ENCODE measurements around the gene AAMP.
"Not testable (repeated sequence)": the region's sequence is repeated elsewhere in the genome, so short reads cannot be mapped to it uniquely, and the experiment has no call there.

Gene AAMP

DNA sequence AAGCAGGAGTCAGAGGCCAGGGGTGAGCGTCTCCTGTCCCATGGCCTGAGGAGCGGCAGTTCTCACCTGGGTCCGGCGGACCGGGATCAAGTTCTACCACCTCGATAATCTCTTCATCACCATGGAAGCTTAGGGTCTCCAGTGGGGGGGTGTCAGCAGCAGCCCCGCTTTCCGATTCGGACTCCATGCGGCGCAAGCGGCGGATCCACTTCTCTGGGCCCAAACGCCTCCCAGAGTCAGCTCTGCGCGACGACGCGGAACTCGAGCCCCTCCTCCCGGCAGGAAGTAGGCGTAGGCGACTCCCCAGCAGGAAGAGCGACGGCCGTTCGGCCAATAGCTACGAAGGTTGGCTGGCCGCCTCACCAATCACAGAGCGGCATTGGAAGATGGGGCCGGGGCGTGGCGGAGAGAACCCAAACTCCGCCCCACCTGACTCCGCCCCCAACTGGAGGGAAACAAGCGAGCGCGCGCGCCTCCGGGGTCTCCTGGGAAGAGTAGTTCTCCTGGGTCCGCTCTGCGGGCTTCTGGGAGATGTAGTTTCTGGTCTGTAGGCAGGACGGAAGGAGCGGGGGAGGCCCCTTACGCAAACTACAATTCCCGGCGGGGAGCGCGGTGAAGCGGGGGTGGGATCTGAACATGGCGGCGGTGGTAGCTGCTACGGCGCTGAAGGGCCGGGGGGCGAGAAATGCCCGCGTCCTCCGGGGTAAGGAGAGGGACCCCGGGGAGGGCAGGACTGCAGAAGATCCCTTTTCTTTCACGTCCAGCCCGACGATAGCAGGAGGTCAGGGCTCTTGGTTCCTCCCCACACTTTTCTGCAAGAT lies at the start of gene AAMP, which contains the start of gene PNKD:
TSS of gene AAMP (minus strand) at position 238 of the 821 bp plus-strand sequence. CDS start at position 187, 51 bp downstream.
TSS of gene PNKD (plus strand) at position 620 of the 821 bp plus-strand sequence. CDS start at position 637, 17 bp downstream.
- DNase-seq = peak; percentile 97

DNA sequence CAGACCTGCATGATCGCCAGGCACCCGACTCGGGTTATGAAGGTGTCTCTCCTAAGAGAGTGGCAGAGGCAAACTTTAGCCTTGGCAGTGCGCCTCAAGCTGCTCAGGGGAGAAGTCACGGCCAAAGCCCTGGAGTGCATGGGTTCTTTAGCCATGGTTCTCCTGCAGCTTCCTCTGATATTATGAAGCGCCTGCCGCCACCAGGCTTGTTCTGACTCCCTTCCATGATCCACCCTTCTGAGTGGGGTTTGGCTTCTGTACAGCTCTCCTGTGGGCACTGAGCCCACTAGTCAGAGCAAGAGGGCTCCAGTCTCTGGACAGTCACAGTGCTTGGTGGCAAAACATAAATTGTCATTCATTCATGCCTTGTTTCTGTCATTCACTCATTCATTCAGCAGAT lies 48.3 kb upstream of the AAMP start:
- no peak for DNase-seq

DNA sequence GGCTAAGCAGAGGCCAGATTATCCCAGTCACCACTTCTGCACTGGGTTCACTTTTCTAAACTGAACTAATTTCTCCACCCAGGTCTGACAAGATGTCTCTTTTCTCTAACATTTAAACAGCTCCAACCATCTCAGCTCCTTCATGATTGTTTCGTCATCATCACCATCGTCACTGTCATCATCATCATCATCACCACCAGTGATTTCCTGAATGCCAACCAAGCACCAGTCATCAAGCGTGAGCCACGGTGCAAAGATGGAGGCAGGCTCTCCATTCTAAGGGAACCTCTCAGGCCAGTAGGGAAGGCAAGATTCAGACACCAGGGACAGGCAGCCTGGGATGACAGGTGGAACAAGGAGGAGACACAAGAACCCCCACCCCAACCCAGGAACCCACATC lies 47.9 kb upstream of the AAMP start:
- DNase-seq = no peak

DNA sequence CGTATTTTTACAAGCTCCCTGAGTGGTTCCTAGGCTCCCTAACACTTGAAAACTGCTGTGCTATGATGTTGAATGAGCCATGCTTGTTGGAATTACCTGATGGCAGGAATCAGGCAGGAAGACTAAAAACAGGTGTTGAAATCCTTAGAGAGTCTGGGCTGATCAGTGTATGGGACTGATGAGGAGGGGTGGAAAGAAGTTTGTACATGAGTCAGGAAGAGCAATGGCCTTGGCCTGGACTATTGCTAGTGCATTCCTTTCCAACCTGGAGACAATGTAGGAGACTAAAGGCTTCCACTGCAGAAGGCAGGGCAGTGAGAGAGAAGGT lies 47.3 kb upstream of the AAMP start:
- no peak for DNase-seq

DNA sequence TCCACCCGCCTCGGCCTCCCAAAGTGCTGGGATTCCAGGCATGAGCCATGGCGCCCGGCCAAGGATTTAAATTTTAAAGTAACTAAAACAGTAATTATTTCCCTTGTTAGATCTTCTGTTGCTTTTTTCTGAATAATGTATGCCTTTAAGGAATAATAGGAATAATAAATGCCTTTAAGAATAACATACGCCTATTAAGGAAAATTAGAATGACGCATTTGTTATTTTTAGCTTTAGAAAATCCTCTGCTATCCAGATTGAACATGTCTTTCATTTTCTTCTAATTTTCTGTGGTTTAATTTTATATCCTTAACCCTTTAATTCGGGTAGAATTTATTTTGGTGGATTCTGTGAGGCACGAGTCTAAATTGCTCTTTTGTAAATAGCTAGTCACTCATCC lies 45.5 kb upstream of the AAMP start:
- no peak for DNase-seq

DNA sequence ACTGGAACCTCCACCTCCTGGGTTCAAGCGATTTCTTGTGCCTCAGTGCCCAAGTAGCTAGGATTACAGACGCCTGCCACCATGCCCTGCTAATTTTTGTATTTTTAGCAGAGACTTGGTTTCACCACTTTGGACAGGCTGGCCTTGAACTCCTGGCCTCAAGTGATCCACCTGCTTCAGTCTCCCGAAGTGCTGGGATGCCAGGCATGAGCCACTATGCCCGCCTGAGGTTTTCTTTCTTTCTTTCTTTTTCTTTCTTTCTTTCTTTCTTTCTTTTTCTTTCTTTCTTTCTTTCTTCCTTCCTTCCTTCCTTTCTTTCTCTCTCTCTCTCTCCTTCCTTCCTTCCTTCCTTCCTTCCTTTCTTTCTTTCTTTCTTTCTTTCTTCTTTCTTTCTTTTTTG lies 44.8 kb upstream of the AAMP start:
- not testable (repeated sequence) for DNase-seq

- DNase-seq = no peak
Observed at GRCh38 chr2:218313356-218313755, 43.4 kb upstream of the AAMP start.

- no peak for DNase-seq
Observed at GRCh38 chr2:218312267-218312756, 42.4 kb upstream of the AAMP start.

- not testable (repeated sequence) for DNase-seq
Observed at GRCh38 chr2:218311541-218312266, 41.8 kb upstream of the AAMP start.

- DNase-seq = no peak
Observed at GRCh38 chr2:218310853-218311540, 41.1 kb upstream of the AAMP start.

GRCh38 chr2:218307415-218308090 lies 37.6 kb upstream of the AAMP start:
- no peak for DNase-seq

GRCh38 chr2:218306184-218306920 lies 36.4 kb upstream of the AAMP start:
- DNase-seq = no peak

DNA sequence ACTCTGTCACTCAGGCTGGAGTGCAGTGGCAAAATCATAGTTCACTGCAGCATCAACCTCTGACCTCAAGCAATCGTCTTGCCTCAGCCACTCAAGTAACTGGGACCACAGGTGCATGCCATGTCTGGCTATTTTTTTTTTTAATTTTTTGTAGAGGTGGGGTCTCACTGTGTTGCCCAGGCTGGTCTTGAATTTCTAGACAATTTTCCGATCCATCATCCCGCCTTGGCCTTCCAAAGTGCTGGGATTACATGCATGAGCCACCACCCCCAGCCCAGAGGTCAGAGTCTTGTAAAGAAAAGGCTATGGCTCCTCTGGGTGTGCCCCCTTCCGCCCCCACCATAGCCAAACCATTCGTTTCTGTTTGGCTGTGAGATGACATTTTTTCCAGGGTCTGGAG lies 35.4 kb upstream of the AAMP start:
- DNase-seq = no peak

- DNase-seq = peak; percentile 67
Observed at GRCh38 chr2:218301176-218301819, 31.4 kb upstream of the AAMP start.

GRCh38 chr2:218300141-218300540 lies 30.2 kb upstream of the AAMP start:
- DNase-seq = no peak

DNA sequence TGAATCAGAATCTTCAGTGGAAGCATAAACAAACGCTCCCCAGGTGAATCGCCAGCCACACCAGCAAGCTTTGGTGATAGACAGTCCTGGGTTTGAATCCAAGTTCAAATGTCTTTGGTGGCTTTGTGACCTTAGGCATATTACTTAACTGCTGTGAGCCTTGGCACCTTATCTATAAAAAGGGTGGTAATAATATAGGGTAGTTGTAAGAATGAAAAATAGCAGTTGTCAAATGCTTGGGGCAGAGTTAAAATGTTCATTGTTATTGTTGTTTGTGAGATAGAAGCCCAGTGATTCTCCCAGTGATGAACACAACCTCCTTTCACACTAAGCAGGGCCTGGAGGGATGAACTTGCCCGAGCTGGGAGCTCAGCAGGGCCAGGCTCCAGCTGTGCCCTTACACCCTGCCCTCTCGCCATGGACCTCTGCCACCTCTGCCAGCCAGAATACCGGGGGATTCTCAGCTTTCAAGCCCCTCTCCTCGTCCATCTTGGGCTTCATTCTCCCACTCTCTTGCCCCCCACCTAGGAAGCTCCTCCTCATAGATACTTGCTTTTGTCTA lies 28.5 kb upstream of the AAMP start:
- DNase-seq = no peak

DNA sequence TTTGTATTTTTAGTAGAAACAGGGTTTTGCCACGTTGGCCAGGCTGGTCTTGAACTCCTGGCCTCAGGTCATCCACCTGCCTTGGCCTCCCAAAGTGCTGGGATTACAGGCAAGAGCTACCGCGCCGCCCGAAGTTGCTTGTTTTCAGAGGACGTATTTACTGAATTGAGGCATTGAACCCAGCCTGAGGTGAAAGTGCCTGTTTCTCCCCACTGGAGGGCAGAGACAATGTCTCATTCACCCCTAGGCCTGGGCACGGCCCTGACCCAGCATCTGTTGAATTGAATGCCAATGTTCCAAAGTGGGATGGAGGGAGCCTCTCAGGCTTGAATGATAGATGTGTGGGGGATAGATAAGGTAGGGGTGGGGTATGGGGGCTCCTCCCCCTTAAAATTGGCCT lies 26.9 kb upstream of the AAMP start:
- DNase-seq = no peak

- DNase-seq = no peak
Observed at GRCh38 chr2:218296200-218296599, 26.3 kb upstream of the AAMP start.

- DNase-seq = no peak
Observed at GRCh38 chr2:218295029-218295428, 25.1 kb upstream of the AAMP start.

DNA sequence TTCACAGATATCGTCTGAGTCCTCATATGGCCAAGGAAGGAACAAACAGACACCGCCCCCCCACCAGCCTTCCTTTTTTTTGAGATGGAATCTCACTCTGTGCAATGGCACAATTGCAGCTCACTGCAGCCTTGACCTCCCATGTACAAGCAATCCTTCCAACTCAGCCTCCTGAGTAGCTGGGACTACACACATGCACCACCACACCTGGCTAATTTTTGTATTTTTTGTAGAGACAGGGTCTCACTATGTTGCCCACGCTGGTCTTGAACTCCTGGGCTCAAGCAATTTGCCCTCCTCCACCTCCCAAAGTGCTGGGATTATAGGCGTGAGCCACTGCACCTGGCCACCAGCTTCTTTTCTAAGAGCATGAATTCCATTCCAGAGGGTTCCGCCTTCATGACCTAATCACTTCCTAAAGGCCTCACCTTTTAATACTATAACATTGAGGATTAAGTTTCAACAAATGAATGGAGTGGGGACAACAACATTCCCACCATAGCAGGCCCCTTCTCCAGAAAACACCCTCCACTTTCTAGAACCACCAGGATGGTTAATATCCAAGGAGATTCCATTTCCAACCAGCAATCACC lies 24.6 kb upstream of the AAMP start:
- no peak for DNase-seq
